NOMO-1 treated with DMSO at 0.1 percent for 48 hours (cell line): ENCODE results near the gene CNN1.
A peak's percentile ranks its signal among the peaks of the same experiment; 100 is the strongest.
"Not testable (repeated sequence)": the region's sequence is repeated elsewhere in the genome, so short reads cannot be mapped to it uniquely, and the experiment has no call there.

ENCODE experiments used
- DNase-seq: peaks from one replicate; lab custom pipeline; 2025; ENCODE audit not compliant: unreplicated experiment; lab: John Stamatoyannopoulos, UW

CNN1 gene

GRCh38 chr19:11564082-11564807, 25.6 kb downstream of the CNN1 start:
- DNase-seq: not testable (repeated sequence)

GRCh38 chr19:11565649-11565980, 27.0 kb downstream of the CNN1 start:
- not testable (repeated sequence) for DNase-seq

- DNase-seq: no peak
Measured at GRCh38 chr19:11566164-11566563, 27.5 kb downstream of the CNN1 start.

- DNase-seq: peak; percentile 90
Measured at GRCh38 chr19:11570039-11570462, 31.4 kb downstream of the CNN1 start.

- not testable (repeated sequence) for DNase-seq
Measured at GRCh38 chr19:11573354-11573753, 34.7 kb downstream of the CNN1 start.

- not testable (repeated sequence) for DNase-seq
Measured at GRCh38 chr19:11573763-11574162, 35.1 kb downstream of the CNN1 start.

GRCh38 chr19:11574689-11575088, 36.0 kb downstream of the CNN1 start:
- DNase-seq: no peak

GRCh38 chr19:11576227-11576626, 37.6 kb downstream of the CNN1 start:
- DNase-seq: no peak

- DNase-seq: no peak
Measured at GRCh38 chr19:11577451-11578257, 39.0 kb downstream of the CNN1 start, which contains the start of gene ACP5. Gene ACP5 (minus strand): TSS chr19:11577645. CDS start chr19:11577317, 328 bp downstream.

- DNase-seq: no peak
Measured at GRCh38 chr19:11578258-11579142, 39.8 kb downstream of the CNN1 start.

GRCh38 chr19:11580116-11580515, 41.5 kb downstream of the CNN1 start:
- DNase-seq: peak; percentile 18

- DNase-seq: peak; percentile 61
Measured at GRCh38 chr19:11581740-11582139, 43.1 kb downstream of the CNN1 start.

GRCh38 chr19:11586331-11586730, 47.7 kb downstream of the CNN1 start:
- DNase-seq: no peak

- DNase-seq: peak; percentile 80
Measured at GRCh38 chr19:11587302-11587974, 48.8 kb downstream of the CNN1 start.

- no peak for DNase-seq
Measured at GRCh38 chr19:11587975-11588631, 49.5 kb downstream of the CNN1 start.

- no peak for DNase-seq
Measured at GRCh38 chr19:11594084-11594483, 55.4 kb downstream of the CNN1 start.

- DNase-seq: no peak
Measured at GRCh38 chr19:11596156-11596555, 57.5 kb downstream of the CNN1 start.

- DNase-seq: peak; percentile 99
Measured at GRCh38 chr19:11597202-11598102, 58.8 kb downstream of the CNN1 start, which contains the start of gene ZNF627. Gene ZNF627 (plus strand): TSS chr19:11597483. CDS start chr19:11597628, 145 bp downstream.

- no peak for DNase-seq
Measured at GRCh38 chr19:11598103-11598483, 59.4 kb downstream of the CNN1 start.
